Osteocyte (in vitro differentiated cells): ENCODE measurements around the gene SWT1. TPM values are rescaled to one million over a fixed set of nuclear protein-coding genes. Genes with fewer than 3 reads are reported as not detected.

Source experiments
- DNase-seq: peaks from one replicate; pipeline ENCODE4 v3.0.0; 2021; ENCODE audit warnings: mixed read lengths; ENCODE audit not compliant: unreplicated experiment; ENCODE audit errors: extremely low spot score
- H3K27ac Mint-ChIP-seq: one replicate; pipeline ENCODE4 v1.8.0; 2021; ENCODE audit warnings: mild to moderate bottlenecking, mixed read lengths; ENCODE audit not compliant: unreplicated experiment
- H3K27me3 Mint-ChIP-seq: one replicate; pipeline ENCODE4 v1.8.0; 2021; ENCODE audit warnings: mixed read lengths; ENCODE audit not compliant: unreplicated experiment
- H3K36me3 Mint-ChIP-seq: one replicate; pipeline ENCODE4 v1.8.0; 2021; ENCODE audit warnings: mixed read lengths; ENCODE audit not compliant: unreplicated experiment
- H3K4me1 Mint-ChIP-seq: one replicate; pipeline ENCODE4 v1.8.0; 2021; ENCODE audit warnings: mixed read lengths; ENCODE audit not compliant: unreplicated experiment
- H3K4me3 Mint-ChIP-seq: one replicate; pipeline ENCODE4 v1.8.0; 2021; ENCODE audit warnings: mild to moderate bottlenecking, moderate library complexity, mixed read lengths; ENCODE audit not compliant: unreplicated experiment
- H3K9me3 Mint-ChIP-seq: one replicate; pipeline ENCODE4 v1.8.0; 2021; ENCODE audit warnings: mixed read lengths; ENCODE audit not compliant: unreplicated experiment
- CTCF ChIP-seq: fragments of 200-600 bp; sonication (generic); IDR thresholded peaks from 2 replicates; pipeline ENCODE4 v1.5.0; 2021; ENCODE audit warnings: antibody characterized with exemption, mild to moderate bottlenecking, moderate library complexity
- total RNA-seq: library from RNA; stranded (reverse); gene quantifications from 2 replicates; pipeline ENCODE4 v1.2.1, GENCODE V29; 2021

Gene SWT1
- total RNA-seq, 1 donor from 2014 or later, result 7.6 TPM

GRCh38 chr1:185300152-185300551 is 143.2 kb downstream of the SWT1 start:
- Mint-ChIP-seq H3K4me1 (peaks cover 4% of the 10 kb centered on the region), H3K27ac (no peak overlapping the region), H3K9me3 (no peaks in the 10 kb centered on the region), H3K27me3 (no peaks in the 10 kb centered on the region), H3K36me3 (peaks cover 75% of the 10 kb centered on the region), H3K4me3 (no peak overlapping the region)
- no peak for DNase-seq
- no peak for TF ChIP-seq CTCF

GRCh38 chr1:185305419-185305818 is 148.5 kb downstream of the SWT1 start:
- no peak for DNase-seq
- peak overlapping the region; percentile 46 for H3K27ac Mint-ChIP-seq
- TF ChIP-seq CTCF, result no peak
- H3K9me3 Mint-ChIP-seq, result no peaks in the 10 kb centered on the region
- peaks cover 69% of the 10 kb centered on the region for H3K36me3 Mint-ChIP-seq
- H3K4me1 Mint-ChIP-seq, result peaks cover 14% of the 10 kb centered on the region
- H3K27me3 Mint-ChIP-seq, result no peaks in the 10 kb centered on the region
- H3K4me3 Mint-ChIP-seq, result no peak overlapping the region

DNA sequence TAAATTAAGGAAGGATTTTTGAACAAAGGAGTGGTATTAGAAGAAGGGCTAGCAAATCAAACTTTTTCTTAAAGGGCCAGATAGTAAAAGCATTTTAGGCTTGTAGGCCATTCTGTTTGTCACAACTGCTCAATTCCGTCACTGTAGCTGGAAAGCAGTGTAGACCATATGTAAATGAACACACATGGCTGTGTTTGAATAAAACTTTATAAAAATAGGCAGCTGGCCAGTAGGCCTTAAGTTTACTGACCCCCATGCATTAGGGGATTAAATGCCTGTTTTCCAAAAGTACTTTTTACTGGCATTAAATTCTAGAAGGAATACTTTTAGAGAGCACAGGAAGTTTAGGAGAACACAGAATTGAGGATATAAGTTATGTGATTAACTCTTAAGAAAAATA is 151.2 kb downstream of the SWT1 start:
- no peak overlapping the region for H3K4me3 Mint-ChIP-seq
- no peak overlapping the region for H3K27ac Mint-ChIP-seq
- H3K36me3 Mint-ChIP-seq, result peaks cover 55% of the 10 kb centered on the region
- no peak for DNase-seq
- no peaks in the 10 kb centered on the region for H3K9me3 Mint-ChIP-seq
- no peak for TF ChIP-seq CTCF
- H3K27me3 Mint-ChIP-seq, result no peaks in the 10 kb centered on the region
- H3K4me1 Mint-ChIP-seq, result peaks cover 34% of the 10 kb centered on the region

DNA sequence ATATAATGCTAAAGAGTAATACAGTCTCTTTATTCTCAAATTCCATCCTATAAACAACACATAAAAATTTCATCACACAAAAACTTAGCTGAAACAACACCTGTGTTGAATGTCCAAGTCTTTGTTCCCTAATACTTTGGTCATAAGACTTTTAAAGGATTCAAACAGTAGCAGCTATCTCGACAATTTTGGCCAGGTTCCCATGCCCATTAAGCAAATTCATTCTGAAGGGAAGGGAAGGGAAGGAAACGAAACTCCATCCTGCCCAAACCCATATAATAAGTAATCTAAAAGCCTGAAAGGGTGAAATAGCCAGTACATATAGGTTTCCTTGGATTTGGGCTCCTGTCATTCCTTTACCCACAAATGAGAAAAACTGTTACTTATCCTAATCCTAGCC is 152.6 kb downstream of the SWT1 start:
- peak overlapping the region; percentile 31 for H3K27ac Mint-ChIP-seq
- peaks cover 44% of the 10 kb centered on the region for H3K36me3 Mint-ChIP-seq
- H3K4me3 Mint-ChIP-seq, result no peak overlapping the region
- DNase-seq, result no peak
- TF ChIP-seq CTCF, result no peak
- no peaks in the 10 kb centered on the region for H3K27me3 Mint-ChIP-seq
- peaks cover 47% of the 10 kb centered on the region for H3K4me1 Mint-ChIP-seq
- no peaks in the 10 kb centered on the region for H3K9me3 Mint-ChIP-seq

GRCh38 chr1:185311589-185312225 is 154.7 kb downstream of the SWT1 start:
- H3K4me1 Mint-ChIP-seq, result peaks cover 53% of the 10 kb centered on the region
- H3K27ac Mint-ChIP-seq, result peak overlapping the region; percentile 39
- no peaks in the 10 kb centered on the region for H3K27me3 Mint-ChIP-seq
- no peak for DNase-seq
- no peak for TF ChIP-seq CTCF
- H3K9me3 Mint-ChIP-seq, result no peaks in the 10 kb centered on the region
- peaks cover 24% of the 10 kb centered on the region for H3K36me3 Mint-ChIP-seq
- peak overlapping the region; percentile 95 for H3K4me3 Mint-ChIP-seq
